Thymus (tissue), 11 donors: Measurements from ENCODE around the gene GARIN5A. TPM values are rescaled to one million over a fixed set of nuclear protein-coding genes. Genes with fewer than 3 reads are reported as not detected.
"Not testable (repeated sequence)": the region's sequence is repeated elsewhere in the genome, so short reads cannot be mapped to it uniquely, and the experiment has no call there.

Experiments
- DNase-seq, 9 donors: peaks; one replicate each; pipeline ENCODE4 v3.0.0-alpha.2; 2013; ENCODE audit warnings: low spot score in 9 of 9, low read depth in 6 of 9, missing footprints in 1 of 9
- H3K27ac ChIP-seq, 2 donors: one replicate each; pipeline ENCODE4 v1.5.1; 2013; ENCODE audit warnings: control low read depth in 1 of 2, low read depth in 1 of 2, low read length in 1 of 2, mild to moderate bottlenecking in 1 of 2, moderate library complexity in 1 of 2
- H3K27me3 ChIP-seq, 2 donors: one replicate each; pipeline ENCODE4 v1.5.1; 2013; ENCODE audit warnings: low read length in 1 of 2; ENCODE audit not compliant: control insufficient read depth in 2 of 2, insufficient read depth in 1 of 2
- H3K36me3 ChIP-seq, 2 donors: one replicate each; pipeline ENCODE4 v1.5.1; 2013; ENCODE audit warnings: low read length in 1 of 2, mild to moderate bottlenecking in 1 of 2, moderate library complexity in 1 of 2; ENCODE audit not compliant: control insufficient read depth in 2 of 2, insufficient read depth in 2 of 2
- H3K4me1 ChIP-seq, 2 donors: one replicate each; pipeline ENCODE4 v1.5.1; 2013; ENCODE audit warnings: low read length in 2 of 2; ENCODE audit not compliant: control insufficient read depth in 2 of 2, insufficient read depth in 2 of 2
- H3K4me3 ChIP-seq, 2 donors: one replicate each; pipeline ENCODE4 v1.5.1; 2013; ENCODE audit warnings: low read length in 2 of 2, control low read depth in 1 of 2, mild to moderate bottlenecking in 1 of 2
- H3K9me3 ChIP-seq, 2 donors: one replicate each; pipeline ENCODE4 v1.5.1; 2013; ENCODE audit warnings: low read length in 1 of 2, mild to moderate bottlenecking in 1 of 2; ENCODE audit not compliant: control insufficient read depth in 2 of 2, insufficient read depth in 1 of 2
- WGBS: extraction: QIAGEN DNeasy Blood & Tissue Kit; methylation state at CpG from one replicate; pipeline ENCODE4 v1.1.7; 2013; 5-methylcytosine and 5-hydroxymethylcytosine counted together
- polyA plus RNA-seq: library from polyadenylated mRNA; stranded (reverse); fragments of 200-250 nt; gene quantifications from one replicate; pipeline ENCODE4 v1.2.3, GENCODE V29; 2013
- total RNA-seq: library from RNA; stranded (reverse); fragments of 120-200 nt; gene quantifications from one replicate; pipeline ENCODE4 v1.2.4, GENCODE V29; 2013
- donor health status: healthy.

The GARIN5A gene
- total and polyA plus RNA-seq, 2 donors: 2.9 to 3.4 TPM

DNA sequence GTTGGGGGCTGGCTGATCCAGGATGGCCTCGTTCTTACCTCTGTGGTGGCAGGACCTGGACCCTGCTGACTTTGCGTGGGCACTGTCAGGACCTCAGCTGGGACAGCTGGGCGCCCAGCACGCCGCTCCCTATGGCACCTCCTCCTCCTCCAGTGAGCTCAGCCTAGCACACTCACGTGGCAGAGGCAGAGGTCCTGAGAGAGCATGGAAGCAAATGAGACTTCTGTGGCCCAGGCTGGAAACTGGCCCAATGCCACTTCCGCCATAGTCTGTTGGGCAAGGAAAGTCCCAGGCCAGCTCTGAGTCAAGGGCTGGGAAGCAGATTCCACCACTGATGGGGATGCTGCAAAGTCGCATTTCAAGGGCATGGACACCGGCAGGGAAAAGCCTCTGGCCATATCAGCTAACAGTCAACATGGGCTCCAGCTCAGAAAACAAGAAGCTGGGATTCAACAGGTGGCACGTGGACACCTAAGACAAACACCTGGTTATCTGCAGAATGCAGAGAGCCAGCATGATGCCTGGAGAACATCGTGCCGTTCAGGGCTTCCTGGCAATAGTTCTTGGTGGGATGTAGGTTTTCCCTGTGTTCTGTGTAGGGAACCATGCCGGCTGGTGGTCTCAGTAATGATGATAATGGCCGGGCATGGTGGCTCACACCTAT, 27.3 kb downstream of the GARIN5A start:
- Histone ChIP-seq H3K36me3 (no peaks in the 10 kb centered on the region), H3K4me3 (no peak overlapping the region), H3K27ac (no peak overlapping the region), H3K9me3 (peaks cover 0 to 4% of the 10 kb centered on the region in 2 donors), H3K27me3 (peaks cover 0 to 5% of the 10 kb centered on the region in 2 donors), H3K4me1 (no peaks in the 10 kb centered on the region)
- WGBS: 87% methylated on average over 14 of the region's 14 CpGs
- no peak for DNase-seq

DNA sequence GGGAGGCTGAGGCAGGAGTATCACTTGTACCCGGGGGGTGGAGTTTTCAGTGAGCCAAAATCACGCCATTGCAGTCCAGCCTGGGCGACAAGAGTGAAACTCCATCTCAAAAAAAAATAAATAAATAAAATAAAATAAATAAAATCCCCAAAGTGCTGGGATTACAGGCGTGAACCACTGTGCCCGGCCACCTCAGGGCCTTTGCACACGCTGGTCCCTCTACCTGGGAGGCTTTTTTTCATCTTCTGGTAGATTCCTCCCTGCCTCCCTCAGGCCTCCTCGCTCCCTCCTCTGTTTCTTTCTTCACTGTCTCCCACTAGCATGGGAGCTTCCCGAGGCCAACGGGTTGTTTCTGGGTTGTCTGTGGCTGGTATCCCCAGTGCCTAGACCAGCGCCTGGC, 28.9 kb downstream of the GARIN5A start:
- Histone ChIP-seq H3K27ac (no peak overlapping the region), H3K4me1 (no peaks in the 10 kb centered on the region), H3K9me3 (peaks cover 0 to 4% of the 10 kb centered on the region in 2 donors), H3K36me3 (no peaks in the 10 kb centered on the region), H3K27me3 (peaks cover 0 to 5% of the 10 kb centered on the region in 2 donors), H3K4me3 (no peak overlapping the region)
- DNase-seq: no peak
- 96% methylated on average over 10 of the region's 10 CpGs for WGBS

DNA sequence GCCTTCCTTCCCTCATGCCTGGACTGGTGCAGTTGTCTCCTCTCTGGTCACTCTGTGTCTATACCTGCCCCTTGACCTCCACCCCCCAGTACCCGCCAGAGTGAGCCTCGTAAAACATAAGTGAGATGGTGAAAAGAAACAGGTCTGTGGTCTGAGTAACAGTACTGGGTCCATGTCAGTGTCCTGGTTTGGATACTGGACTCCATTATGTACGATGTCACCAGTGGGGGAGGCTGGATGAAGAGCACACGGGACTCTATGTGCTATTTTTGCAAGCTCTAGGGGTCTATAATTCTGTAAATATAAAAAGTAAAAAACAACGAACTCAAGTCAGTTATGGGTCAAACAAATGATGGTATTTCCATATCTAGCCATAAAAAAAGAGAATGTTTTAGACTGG, 29.6 kb downstream of the GARIN5A start:
- DNase-seq: no peak
- 92% methylated on average over 5 of the region's 5 CpGs for WGBS
- no peaks in the 10 kb centered on the region for H3K36me3 ChIP-seq
- peaks cover 0 to 4% of the 10 kb centered on the region in 2 donors for H3K9me3 ChIP-seq
- no peak overlapping the region for H3K4me3 ChIP-seq
- H3K27me3 ChIP-seq: peaks cover 0 to 5% of the 10 kb centered on the region in 2 donors
- no peak overlapping the region for H3K27ac ChIP-seq
- no peaks in the 10 kb centered on the region for H3K4me1 ChIP-seq

DNA sequence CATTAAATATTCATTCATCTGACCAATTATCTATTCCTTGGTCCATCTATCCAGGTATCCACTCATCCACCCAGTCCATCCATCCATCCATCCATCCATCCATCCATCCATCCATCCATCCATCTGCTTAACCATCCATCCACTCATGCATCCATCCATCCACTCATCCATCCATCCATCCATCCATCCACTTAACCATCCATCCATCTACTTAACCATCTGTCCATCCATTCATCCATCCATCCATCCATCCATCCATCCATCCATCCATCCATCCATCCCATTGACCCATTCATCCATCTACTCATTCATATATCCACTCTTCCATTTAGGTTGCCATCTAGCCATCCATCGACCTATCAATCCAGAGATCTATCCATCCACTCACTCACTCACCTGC, 32.6 kb downstream of the GARIN5A start:
- H3K9me3 ChIP-seq: no peaks in the 10 kb centered on the region
- no peak overlapping the region for H3K4me3 ChIP-seq
- H3K36me3 ChIP-seq: no peaks in the 10 kb centered on the region
- no peaks in the 10 kb centered on the region for H3K4me1 ChIP-seq
- 91% methylated on average over 1 of the region's 1 CpG for WGBS
- no peak for DNase-seq
- no peak overlapping the region for H3K27ac ChIP-seq
- H3K27me3 ChIP-seq: no peaks in the 10 kb centered on the region

DNA sequence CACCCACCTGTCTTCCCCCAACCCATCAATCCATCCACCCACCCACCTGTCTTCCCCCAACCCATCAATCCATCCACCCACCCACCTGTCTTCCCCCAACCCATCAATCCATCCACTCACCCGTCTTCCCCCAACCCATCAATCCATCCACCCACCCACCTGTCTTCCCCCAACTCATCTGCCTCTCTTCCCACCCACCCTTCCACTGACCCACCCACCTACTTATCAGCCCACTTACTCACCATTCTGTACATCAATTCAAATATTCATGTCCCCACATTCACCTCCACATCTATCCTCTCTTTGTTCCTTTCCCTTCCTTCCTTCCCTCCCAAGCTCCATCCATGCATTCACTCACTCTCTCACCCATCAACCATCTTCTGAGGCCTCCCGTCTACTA, 37.5 kb downstream of the GARIN5A start:
- H3K36me3 ChIP-seq, DNase-seq, H3K4me1 ChIP-seq, H3K9me3 ChIP-seq, H3K27ac ChIP-seq, H3K4me3 ChIP-seq: not testable (repeated sequence)
- 93% methylated on average over 2 of the region's 2 CpGs for WGBS
- H3K27me3 ChIP-seq: peaks cover 3 to 25% of the 10 kb centered on the region in 2 donors

DNA sequence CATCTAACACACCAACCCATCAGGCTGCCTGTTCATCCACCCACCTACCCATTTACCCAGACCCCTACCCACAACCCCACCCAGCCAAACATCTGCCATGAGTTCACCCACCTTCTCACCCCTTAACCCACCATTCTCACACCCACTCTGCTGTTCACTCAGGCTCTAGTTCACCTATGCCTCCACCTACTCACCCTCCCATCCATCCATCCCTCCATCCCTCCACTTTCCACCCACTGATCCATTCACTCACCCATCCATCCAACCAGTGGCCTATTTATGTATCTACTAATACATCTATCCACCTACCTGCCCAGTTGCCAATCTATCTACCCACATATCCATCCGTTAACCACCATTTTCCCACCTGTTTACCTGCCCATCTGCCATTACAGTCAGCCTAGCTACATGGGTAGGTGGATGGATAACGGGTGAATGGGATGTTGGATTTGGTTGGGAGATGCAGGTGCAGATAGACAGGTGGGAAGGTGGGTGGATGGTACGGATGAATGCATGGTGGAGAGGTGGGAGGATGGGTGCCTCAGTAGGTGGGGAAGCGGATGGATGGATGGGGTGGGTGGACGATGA, 38.7 kb downstream of the GARIN5A start:
- H3K36me3 ChIP-seq: no peaks in the 10 kb centered on the region
- 97% methylated on average over 5 of the region's 5 CpGs for WGBS
- peaks cover 0 to under 1% of the 10 kb centered on the region in 2 donors for H3K4me1 ChIP-seq
- H3K9me3 ChIP-seq: no peaks in the 10 kb centered on the region
- DNase-seq: no peak
- H3K27ac ChIP-seq: no peak overlapping the region
- H3K27me3 ChIP-seq: peaks cover 13 to 37% of the 10 kb centered on the region in 2 donors
- no peak overlapping the region for H3K4me3 ChIP-seq

DNA sequence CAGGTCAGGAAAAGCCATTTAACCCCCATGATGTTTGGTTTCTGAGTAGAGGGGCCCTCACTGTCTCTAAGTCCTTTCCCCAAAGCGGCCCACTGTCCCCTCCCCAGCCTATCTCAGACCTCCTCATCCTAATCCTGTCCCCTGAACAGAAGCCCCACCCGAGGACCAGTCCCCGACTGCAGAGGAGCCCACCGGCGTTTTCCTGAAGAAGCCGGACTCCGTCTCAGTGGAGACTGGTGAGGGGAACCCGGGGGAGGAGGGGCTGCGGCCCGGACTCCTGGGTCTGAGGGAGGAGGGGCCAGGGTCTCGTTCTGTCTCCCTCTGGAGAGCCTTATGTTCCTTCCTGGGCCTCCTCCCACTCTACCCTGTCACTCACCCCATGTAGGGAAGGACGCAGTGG, 41.0 kb downstream of the GARIN5A start:
- H3K4me3 ChIP-seq: no peak overlapping the region
- no peak for DNase-seq
- H3K36me3 ChIP-seq: no peaks in the 10 kb centered on the region
- no peak overlapping the region for H3K27ac ChIP-seq
- H3K27me3 ChIP-seq: peaks cover 28 to 58% of the 10 kb centered on the region in 2 donors
- peaks cover 3 to 14% of the 10 kb centered on the region in 2 donors for H3K4me1 ChIP-seq
- H3K9me3 ChIP-seq: no peaks in the 10 kb centered on the region
- 89% methylated on average over 12 of the region's 12 CpGs for WGBS

DNA sequence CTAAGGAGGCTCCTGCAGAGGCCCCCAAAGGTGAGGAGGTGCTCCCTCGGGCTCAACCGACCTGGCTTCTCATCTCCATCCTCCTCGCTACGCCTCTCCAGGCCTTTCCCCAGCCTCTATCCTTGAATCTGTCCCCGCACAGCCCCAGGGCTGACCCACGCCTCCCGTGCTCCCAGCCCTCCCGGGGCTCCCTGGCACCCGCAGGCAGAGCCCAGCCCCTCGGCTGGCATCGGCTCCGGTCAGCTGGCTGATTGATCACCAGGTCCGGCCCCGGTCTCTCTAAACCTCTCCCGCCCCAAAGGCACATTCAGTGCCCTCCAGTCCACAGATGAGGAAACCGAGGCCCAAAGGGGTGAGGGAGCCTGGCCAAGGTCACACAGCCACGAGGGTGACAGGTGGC, 41.4 kb downstream of the GARIN5A start:
- WGBS: 94% methylated on average over 17 of the region's 17 CpGs
- DNase-seq: no peak
- Histone ChIP-seq H3K36me3 (no peaks in the 10 kb centered on the region), H3K4me1 (peaks cover 3 to 14% of the 10 kb centered on the region in 2 donors), H3K27ac (no peak overlapping the region), H3K4me3 (no peak overlapping the region), H3K9me3 (no peaks in the 10 kb centered on the region), H3K27me3 (peaks cover 29 to 62% of the 10 kb centered on the region in 2 donors)

DNA sequence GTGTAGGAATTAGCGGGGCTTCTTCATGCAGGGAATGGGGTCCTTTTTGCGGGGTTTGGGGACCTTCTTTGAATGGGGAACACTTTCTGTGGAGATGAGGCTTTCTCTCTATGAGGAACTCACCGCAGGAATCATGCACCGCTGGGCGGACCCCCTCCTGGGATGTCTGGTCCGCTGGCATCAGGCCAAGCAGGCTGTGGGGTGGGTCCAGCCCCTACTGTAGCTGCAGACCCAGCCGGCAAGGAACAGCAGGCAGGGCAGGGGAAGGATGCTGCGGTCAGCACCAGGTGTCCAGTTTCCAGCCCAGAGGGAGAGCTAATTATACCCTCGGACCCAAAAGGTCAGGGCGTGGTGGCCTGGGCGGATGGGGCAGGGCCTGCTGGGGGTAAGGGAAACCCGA, 42.1 kb downstream of the GARIN5A start:
- H3K4me3 ChIP-seq: no peak overlapping the region
- H3K36me3 ChIP-seq: no peaks in the 10 kb centered on the region
- H3K27ac ChIP-seq: no peak overlapping the region
- no peaks in the 10 kb centered on the region for H3K9me3 ChIP-seq
- DNase-seq: no peak
- peaks cover 3 to 14% of the 10 kb centered on the region in 2 donors for H3K4me1 ChIP-seq
- 69% methylated on average over 12 of the region's 12 CpGs for WGBS
- H3K27me3 ChIP-seq: peaks cover 33 to 67% of the 10 kb centered on the region in 2 donors
